GM23248 (cell line): ENCODE data around the gene SPTB. TPM values are rescaled to one million over a fixed set of nuclear protein-coding genes. Genes with fewer than 3 reads are reported as not detected.

ENCODE experiments used
- DNase-seq: peaks from one replicate; pipeline ENCODE4 v3.0.0-alpha.2; 2015
- H2AFZ ChIP-seq: fragments of 200-600 bp; sonication (generic); 2 replicates; pipeline ENCODE4 v1.6.1; 2016; ENCODE audit warnings: antibody characterized with exemption
- H3F3A ChIP-seq: fragments of 200-600 bp; sonication (generic); 2 replicates; pipeline ENCODE4 v1.6.1; 2016; ENCODE audit warnings: mild to moderate bottlenecking, antibody characterized with exemption, mixed run types; ENCODE audit not compliant: insufficient read depth
- H3K27ac ChIP-seq: fragments of 200-600 bp; sonication (generic); 2 replicates; pipeline ENCODE4 v1.5.1; 2016; ENCODE audit warnings: mild to moderate bottlenecking
- H3K27me3 ChIP-seq: fragments of 200-600 bp; sonication (generic); replicated peaks from 2 replicates; pipeline ENCODE4 v1.6.1; 2016; ENCODE audit warnings: mild to moderate bottlenecking; ENCODE audit not compliant: insufficient read depth
- H3K36me3 ChIP-seq: fragments of 200-600 bp; sonication (generic); 2 replicates; pipeline ENCODE4 v1.6.1; 2016; ENCODE audit warnings: low read depth, mild to moderate bottlenecking
- H3K4me1 ChIP-seq: fragments of 200-600 bp; sonication (generic); 2 replicates; pipeline ENCODE4 v1.6.1; 2016; ENCODE audit warnings: mild to moderate bottlenecking; ENCODE audit not compliant: insufficient read depth
- H3K4me2 ChIP-seq: fragments of 200-600 bp; sonication (generic); one replicate; pipeline ENCODE4 v1.6.1; 2016; ENCODE audit warnings: mild to moderate bottlenecking; ENCODE audit not compliant: unreplicated experiment
- H3K4me3 ChIP-seq: fragments of 200-600 bp; sonication (generic); 2 replicates; pipeline ENCODE4 v1.5.1; 2016; ENCODE audit warnings: mild to moderate bottlenecking
- H3K79me2 ChIP-seq: fragments of 200-600 bp; sonication (generic); 2 replicates; pipeline ENCODE4 v1.6.1; 2016; ENCODE audit warnings: mild to moderate bottlenecking; ENCODE audit not compliant: insufficient read depth
- H3K9ac ChIP-seq: fragments of 200-600 bp; sonication (generic); 2 replicates; pipeline ENCODE4 v1.6.1; 2016; ENCODE audit warnings: mild to moderate bottlenecking
- H3K9me2 ChIP-seq: fragments of 200-600 bp; sonication (generic); 2 replicates; pipeline ENCODE4 v1.6.1; 2016; ENCODE audit warnings: mixed run types, mild to moderate bottlenecking, moderate library complexity; ENCODE audit not compliant: insufficient read depth
- H3K9me3 ChIP-seq: fragments of 200-600 bp; sonication (generic); one replicate; pipeline ENCODE4 v1.6.1; 2017; ENCODE audit warnings: low read depth
- H4K20me1 ChIP-seq: fragments of 200-600 bp; sonication (generic); 2 replicates; pipeline ENCODE4 v1.6.0; 2016; ENCODE audit not compliant: insufficient read depth
- EZH2 ChIP-seq: fragments of 200-600 bp; sonication (generic); IDR thresholded peaks from 2 replicates; pipeline ENCODE4 v1.6.1; 2018; ENCODE audit warnings: antibody characterized with exemption, mild to moderate bottlenecking; ENCODE audit not compliant: insufficient read depth, poor library complexity, severe bottlenecking
- EZH2phosphoT487 ChIP-seq: fragments of 200-600 bp; sonication (generic); IDR thresholded peaks from 2 replicates; pipeline ENCODE4 v1.6.1; 2018; ENCODE audit warnings: antibody characterized with exemption, moderate library complexity, mild to moderate bottlenecking, low read depth; ENCODE audit not compliant: insufficient read depth
- WGBS, 2 experiments: methylation state at CpG; one replicate each; pipeline ENCODE4 v1.1.6; 2015 to 2017; ENCODE audit warnings: low lambda C conversion rate in 2 of 2, low coverage in 1 of 2; ENCODE audit errors: missing lambda C conversion rate in 2 of 2; 5-methylcytosine and 5-hydroxymethylcytosine counted together
- in situ Hi-C: fragments of 300-500 bp; cut with MboI; formaldehyde crosslinking; loops from 2 replicates; pipeline ENCODE4 v1.15.0; 2020
- polyA plus RNA-seq: library from polyadenylated mRNA; unstranded; fragments of >200 nt; fragmentation: Nextera tagmentation; extraction: Ambion mirVana; gene quantifications from 2 replicates; pipeline ENCODE4 v1.2.1, GENCODE V29; 2016
- total RNA-seq: library from RNA; depleted of rRNA; stranded (reverse); fragments of >200 nt; shearing (Covaris generic); gene quantifications from 2 replicates; pipeline ENCODE4 v1.2.3, GENCODE V29; 2014

SPTB gene
- total and polyA plus RNA-seq, 2 experiments from 2014 or later, result 0.06 to 0.11 TPM

GRCh38 chr14:64834965-64835364 lies 44.7 kb downstream of the SPTB start:
- Histone ChIP-seq H3K4me1 (no peaks in the 10 kb centered on the region), H3K36me3 (no peaks in the 10 kb centered on the region), H3K4me2 (no peak overlapping the region), H3K9ac (no peak overlapping the region), H3K9me2 (no peaks in the 10 kb centered on the region), H2AFZ (no peak overlapping the region), H3K9me3 (no peaks in the 10 kb centered on the region), H3K79me2 (no peaks in the 10 kb centered on the region), H3F3A (no peaks in the 10 kb centered on the region), H3K4me3 (no peak overlapping the region), H3K27me3 (peaks cover 60% of the 10 kb centered on the region), H3K27ac (no peak overlapping the region), H4K20me1 (no peaks in the 10 kb centered on the region)
- no peak for DNase-seq
- TF ChIP-seq EZH2phosphoT487 (no peak), EZH2 (no peak)
- in situ Hi-C loops, result no loop called here
- WGBS, 2 experiments, result 8 to 14% methylated on average over 3 of the region's 3 CpGs

GRCh38 chr14:64831419-64831818 lies 48.3 kb downstream of the SPTB start:
- in situ Hi-C loops, result no loop called here
- Histone ChIP-seq H3K9me2 (no peaks in the 10 kb centered on the region), H3K79me2 (no peaks in the 10 kb centered on the region), H2AFZ (no peak overlapping the region), H3K4me3 (no peak overlapping the region), H3K4me1 (no peaks in the 10 kb centered on the region), H3K9me3 (no peaks in the 10 kb centered on the region), H3K9ac (no peak overlapping the region), H3K36me3 (no peaks in the 10 kb centered on the region), H3K27ac (no peak overlapping the region), H4K20me1 (no peaks in the 10 kb centered on the region), H3K27me3 (peaks cover 37% of the 10 kb centered on the region), H3K4me2 (no peak overlapping the region), H3F3A (no peaks in the 10 kb centered on the region)
- 44 to 45% methylated on average over 5 of the region's 5 CpGs for WGBS, 2 experiments
- no peak for DNase-seq
- TF ChIP-seq EZH2phosphoT487, result no peak
- no peak for TF ChIP-seq EZH2

DNA sequence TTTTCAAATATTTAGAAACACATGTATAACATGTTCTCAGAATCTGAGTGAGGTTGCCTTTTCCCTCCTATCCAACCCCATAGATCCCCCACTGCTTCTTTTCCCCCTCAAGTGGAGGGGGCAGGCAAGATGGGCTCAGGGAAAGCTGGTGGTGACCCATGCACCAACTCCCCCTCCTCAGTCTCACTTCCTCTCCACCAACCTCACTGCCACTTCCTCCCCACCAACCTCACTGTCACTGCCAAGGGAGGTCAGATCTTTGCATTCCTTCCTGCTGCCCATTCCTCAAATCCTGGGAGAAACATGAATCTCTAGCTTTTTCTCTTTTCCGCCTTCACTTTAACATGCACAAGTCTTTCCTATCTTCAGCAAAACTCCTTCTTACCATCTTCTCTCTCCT lies 48.7 kb downstream of the SPTB start:
- in situ Hi-C loops, result no loop called here
- no peaks in the 10 kb centered on the region for H3F3A ChIP-seq
- H2AFZ ChIP-seq, result no peak overlapping the region
- H3K27me3 ChIP-seq, result peaks cover 32% of the 10 kb centered on the region
- no peak overlapping the region for H3K9ac ChIP-seq
- H3K9me2 ChIP-seq, result no peaks in the 10 kb centered on the region
- no peaks in the 10 kb centered on the region for H3K4me1 ChIP-seq
- no peak overlapping the region for H3K27ac ChIP-seq
- H3K36me3 ChIP-seq, result no peaks in the 10 kb centered on the region
- H3K4me3 ChIP-seq, result no peak overlapping the region
- H4K20me1 ChIP-seq, result no peaks in the 10 kb centered on the region
- H3K4me2 ChIP-seq, result no peak overlapping the region
- no peaks in the 10 kb centered on the region for H3K9me3 ChIP-seq
- H3K79me2 ChIP-seq, result no peaks in the 10 kb centered on the region
- WGBS, 2 experiments, result 47 to 55% methylated on average over 1 of the region's 1 CpG
- TF ChIP-seq EZH2 (no peak), EZH2phosphoT487 (no peak)
- DNase-seq, result no peak

GRCh38 chr14:64828071-64828470 lies 51.6 kb downstream of the SPTB start:
- no peaks in the 10 kb centered on the region for H3K9me2 ChIP-seq
- no peak overlapping the region for H3K4me2 ChIP-seq
- DNase-seq, result no peak
- peaks cover 16% of the 10 kb centered on the region; the same call in 1 of the 2 replicates for H3K27me3 ChIP-seq
- no peak overlapping the region for H3K9ac ChIP-seq
- no peaks in the 10 kb centered on the region for H3K4me1 ChIP-seq
- no peak overlapping the region for H3K27ac ChIP-seq
- WGBS, 2 experiments, result 60 to 68% methylated on average over 3 of the region's 3 CpGs
- in situ Hi-C loops, result no loop called here
- H4K20me1 ChIP-seq, result no peaks in the 10 kb centered on the region
- no peaks in the 10 kb centered on the region for H3F3A ChIP-seq
- TF ChIP-seq EZH2, result no peak
- TF ChIP-seq EZH2phosphoT487, result no peak
- no peak overlapping the region for H2AFZ ChIP-seq
- H3K4me3 ChIP-seq, result no peak overlapping the region
- H3K79me2 ChIP-seq, result no peaks in the 10 kb centered on the region
- no peaks in the 10 kb centered on the region for H3K36me3 ChIP-seq
- no peaks in the 10 kb centered on the region for H3K9me3 ChIP-seq

- no peaks in the 10 kb centered on the region for H3K9me3 ChIP-seq
- H4K20me1 ChIP-seq, result no peaks in the 10 kb centered on the region
- no peak overlapping the region for H3K4me3 ChIP-seq
- H3K9me2 ChIP-seq, result no peaks in the 10 kb centered on the region
- no peak overlapping the region for H3K9ac ChIP-seq
- no peaks in the 10 kb centered on the region for H3K79me2 ChIP-seq
- in situ Hi-C loops, result no loop called here
- H3K27me3 ChIP-seq, result peaks cover 9% of the 10 kb centered on the region; the same call in 1 of the 2 replicates
- H3K36me3 ChIP-seq, result no peaks in the 10 kb centered on the region
- 88 to 89% methylated on average over 6 of the region's 6 CpGs for WGBS, 2 experiments
- no peak overlapping the region for H2AFZ ChIP-seq
- H3K27ac ChIP-seq, result no peak overlapping the region
- no peaks in the 10 kb centered on the region for H3K4me1 ChIP-seq
- TF ChIP-seq EZH2 (no peak), EZH2phosphoT487 (no peak)
- DNase-seq, result peak; percentile 24
- no peak overlapping the region for H3K4me2 ChIP-seq
- no peaks in the 10 kb centered on the region for H3F3A ChIP-seq
These were observed 52.9 kb downstream of the SPTB start for GRCh38 chr14:64826845-64827244.
